H1 (cell line): Measurements from ENCODE around the gene SPATA25.

Source experiments
- ATF3 ChIP-seq: IDR thresholded peaks from 2 replicates; pipeline ENCODE4 v1.6.1; 2011; ENCODE audit warnings: low read depth, mild to moderate bottlenecking, low read length; ENCODE audit not compliant: insufficient read depth
- CTCF ChIP-seq, 3 experiments: IDR thresholded peaks; 1 replicate in 2 of 3; 2 replicates in 1 of 3; pipeline versions ENCODE4 v1.5.1 to v1.6.1; 2011; ENCODE audit warnings: low read length in 3 of 3, mild to moderate bottlenecking in 3 of 3, inconsistent platforms in 2 of 3, low read depth in 1 of 3, moderate library complexity in 1 of 3; ENCODE audit not compliant: insufficient read depth in 1 of 3; ENCODE audit errors: control extremely low read depth in 1 of 3
- EP300 ChIP-seq, 2 experiments: IDR thresholded peaks; 1 replicate in 1 of 2; 2 replicates in 1 of 2; pipeline ENCODE4 v1.6.1; 2011 to 2012; ENCODE audit warnings: low read depth in 2 of 2, low read length in 2 of 2, mild to moderate bottlenecking in 2 of 2, borderline replicate concordance in 1 of 2, inconsistent platforms in 1 of 2, moderate library complexity in 1 of 2
- EZH2 ChIP-seq: fragments of 200-600 bp; sonication (generic); IDR thresholded peaks from 2 replicates; pipeline ENCODE4 v1.7.1; 2012; ENCODE audit warnings: low read depth, mild to moderate bottlenecking, moderate library complexity, low read length, inconsistent platforms; ENCODE audit not compliant: severe bottlenecking
- JUND ChIP-seq: IDR thresholded peaks from 2 replicates; pipeline ENCODE4 v1.6.1; 2011; ENCODE audit warnings: mild to moderate bottlenecking, improper control_type of control experiment, low read length
- KDM5A ChIP-seq: fragments of 200-600 bp; IDR thresholded peaks from 2 replicates; pipeline ENCODE4 v1.7.1; 2012; ENCODE audit warnings: mild to moderate bottlenecking, low read length, inconsistent platforms, mixed read lengths
- NRF1 ChIP-seq: IDR thresholded peaks from 2 replicates; pipeline ENCODE4 v1.6.1; 2011; ENCODE audit warnings: mild to moderate bottlenecking, low read depth, low read length, improper control_type of control experiment
- PHF8 ChIP-seq: fragments of 200-600 bp; sonication (generic); conservative IDR thresholded peaks from 2 replicates; pipeline ENCODE4 v1.7.1; 2012; ENCODE audit warnings: low read depth, mild to moderate bottlenecking, inconsistent platforms, low read length, moderate library complexity
- POLR2A ChIP-seq, 2 experiments: IDR thresholded peaks; 1 replicate in 1 of 2; 2 replicates in 1 of 2; pipeline ENCODE4 v1.6.1; 2011; ENCODE audit warnings: low read depth in 2 of 2, low read length in 2 of 2, mild to moderate bottlenecking in 2 of 2; ENCODE audit errors: control extremely low read depth in 1 of 2
- POLR2AphosphoS5 ChIP-seq: IDR thresholded peaks from 2 replicates; pipeline ENCODE4 v1.6.1; 2011; ENCODE audit warnings: low read depth, low read length
- RNF2 ChIP-seq: fragments of 200-900, 300-1000 bp; sonication (generic); IDR thresholded peaks from 2 replicates; pipeline ENCODE4 v1.7.1; 2016; ENCODE audit warnings: borderline replicate concordance, low read depth, mild to moderate bottlenecking, antibody characterized with exemption, low read length; ENCODE audit not compliant: poor library complexity, severe bottlenecking; ENCODE audit errors: missing control alignments
- RXRA ChIP-seq: IDR thresholded peaks from 2 replicates; pipeline ENCODE4 v1.6.1; 2011; ENCODE audit warnings: low read depth, mild to moderate bottlenecking, low read length, moderate library complexity; ENCODE audit not compliant: insufficient read depth
- SIN3A ChIP-seq, 2 experiments: IDR thresholded peaks in 1 of 2; conservative IDR thresholded peaks in 1 of 2; 2 replicates each; pipeline ENCODE4 v1.6.1; 2011 to 2012; ENCODE audit warnings: low read length in 2 of 2, improper control_type of control experiment in 1 of 2, low read depth in 1 of 2, mild to moderate bottlenecking in 1 of 2
- YY1 ChIP-seq: IDR thresholded peaks from 2 replicates; pipeline ENCODE4 v1.6.1; 2011; ENCODE audit warnings: low read depth, mild to moderate bottlenecking, low read length

DNA sequence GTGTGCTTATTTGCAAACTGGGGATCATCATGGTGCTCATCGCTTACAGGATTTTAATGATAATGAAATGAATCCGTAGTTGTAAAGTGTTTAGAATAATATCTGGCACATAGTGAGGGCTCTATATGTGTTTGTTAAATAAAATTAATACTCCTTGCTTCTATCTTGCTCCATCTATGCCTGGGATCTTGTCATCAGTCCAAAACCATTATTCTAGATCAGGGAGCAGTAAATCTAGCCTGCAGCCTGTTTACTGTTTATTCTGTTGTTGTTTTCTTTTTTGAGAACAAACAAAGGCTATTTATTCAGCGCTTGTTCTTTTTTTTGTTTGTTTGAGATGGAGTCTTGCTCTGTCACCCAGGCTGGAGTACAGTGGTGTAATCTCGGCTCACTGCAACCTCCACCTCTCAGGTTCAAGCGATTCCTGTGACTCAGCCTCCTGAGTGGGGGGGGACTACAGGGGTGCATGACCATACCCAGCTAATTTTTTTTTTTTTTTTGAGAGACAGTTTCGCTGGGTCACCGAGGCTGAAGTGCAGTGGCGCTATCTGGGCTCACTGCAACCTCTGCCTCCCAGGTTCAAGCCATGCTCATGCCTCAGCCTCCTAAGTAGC, 38.3 kb downstream of the SPATA25 start:
- TF ChIP-seq POLR2AphosphoS5 (no peak), EZH2 (no peak), EP300 (IDR thresholded peaks at IDR 0.05; ENCODE audit: borderline replicate concordance in 1 of 2, low read depth in 2 of 2, low read length in 2 of 2) (no peak), JUND (no peak), KDM5A (no peak), PHF8 (no peak), CTCF (IDR thresholded peaks at IDR 0.05; ENCODE audit: control extremely low read depth in 1 of 3, insufficient read depth in 1 of 3, low read depth in 1 of 3, low read length in 3 of 3) (no peak), RNF2 (no peak), RXRA (no peak), SIN3A (conservative IDR thresholded peaks at IDR 0.05 in 1 of 2, IDR thresholded peaks at IDR 0.05 in 1 of 2; ENCODE audit: low read depth in 1 of 2, low read length in 2 of 2) (no peak), YY1 (no peak), POLR2A (IDR thresholded peaks at IDR 0.05; ENCODE audit: control extremely low read depth in 1 of 2, low read depth in 2 of 2, low read length in 2 of 2) (no peak), ATF3 (no peak), NRF1 (no peak)
